ENCODE results near the gene FJX1.
"Not testable (repeated sequence)": the region's sequence is repeated elsewhere in the genome, so short reads cannot be mapped to it uniquely, and the experiment has no call there.

Gene FJX1

GRCh38 chr11:35668350-35668749 lies 50.1 kb downstream of the FJX1 start:
- not testable (repeated sequence) for DNase-seq (ENCODE audit: low read depth in 2 of 2)
